H1 (cell line): ENCODE measurements around the gene AAR2. TPM values are rescaled to one million over a fixed set of nuclear protein-coding genes. Genes with fewer than 3 reads are reported as not detected.
A peak's percentile ranks its signal among the peaks of the same experiment; 100 is the strongest.

Experiments used
- CTCF ChIA-PET: fragments of 300-600 bp; sonication (Branson Sonifier 250); formaldehyde crosslinking; loops from one replicate; lab custom pipeline; 2021; ENCODE audit not compliant: partially characterized antibody; lab: Charles Lee
- POLR2A ChIA-PET: fragments of 300-600 bp; sonication (Branson Sonifier 250); formaldehyde crosslinking; loops from one replicate; lab custom pipeline; 2021; ENCODE audit warnings: inconsistent platforms; ENCODE audit not compliant: partially characterized antibody; lab: Charles Lee
- DNase-seq, 2 experiments: peaks; one replicate each; pipeline versions ENCODE4 v3.0.0 to v3.0.0-alpha.2; 2010 to 2022; ENCODE audit warnings: low spot score in 2 of 2, low read depth in 1 of 2, mixed read lengths in 1 of 2
- FAIRE-seq: peaks from 2 replicates; lab custom pipeline; 2011; peaks lifted over from hg19 to GRCh38; lab: Jason Lieb, UNC
- H2AFZ ChIP-seq: 2 replicates; pipeline ENCODE4 v1.8.1; 2012; ENCODE audit warnings: low read length, inconsistent platforms
- H2AK5ac ChIP-seq: 2 replicates; pipeline ENCODE4 v1.6.1; 2013; ENCODE audit warnings: low read depth, low read length
- H2BK120ac ChIP-seq: replicated peaks from 2 replicates; pipeline ENCODE3; 2013; ENCODE audit warnings: low read depth, low read length, inconsistent platforms
- H2BK12ac ChIP-seq: 2 replicates; pipeline ENCODE4 v1.6.1; 2013; ENCODE audit warnings: low read depth, low read length
- H2BK15ac ChIP-seq: 2 replicates; pipeline ENCODE4 v1.6.1; 2013; ENCODE audit warnings: low read length
- H2BK20ac ChIP-seq: 2 replicates; pipeline ENCODE4 v1.6.1; 2013; ENCODE audit warnings: low read length
- H2BK5ac ChIP-seq: 2 replicates; pipeline ENCODE4 v1.6.1; 2013; ENCODE audit warnings: low read depth, low read length
- H3K14ac ChIP-seq: 2 replicates; pipeline ENCODE4 v1.6.1; 2013; ENCODE audit warnings: inconsistent platforms; ENCODE audit not compliant: insufficient read length
- H3K18ac ChIP-seq: 2 replicates; pipeline ENCODE4 v1.6.1; 2013; ENCODE audit warnings: low read length; ENCODE audit errors: extremely low read depth
- H3K23ac ChIP-seq: 2 replicates; pipeline ENCODE4 v1.6.1; 2013; ENCODE audit warnings: inconsistent platforms; ENCODE audit not compliant: insufficient read length
- H3K23me2 ChIP-seq: 2 replicates; pipeline ENCODE4 v1.6.1; 2013; ENCODE audit warnings: low read depth, low read length
- H3K27ac ChIP-seq: 2 replicates; pipeline ENCODE4 v1.6.1; 2011; ENCODE audit warnings: low read depth, low read length, inconsistent platforms
- H3K27me3 ChIP-seq, 4 experiments: replicated peaks in 1 of 4; 1 replicate in 1 of 4; 2 replicates in 3 of 4; pipeline versions ENCODE4 v1.6.1 to v1.8.1; 2011 to 2013; ENCODE audit warnings: low read length in 3 of 4, mild to moderate bottlenecking in 3 of 4, inconsistent platforms in 2 of 4, mixed read lengths in 2 of 4, moderate library complexity in 1 of 4; ENCODE audit not compliant: control insufficient read depth in 3 of 4, insufficient read depth in 3 of 4; ENCODE audit errors: extremely low read depth in 1 of 4
- H3K36me3 ChIP-seq, 4 experiments: 2 replicates each; pipeline versions ENCODE4 v1.6.1 to v1.8.1; 2011 to 2013; ENCODE audit warnings: mild to moderate bottlenecking in 4 of 4, low read length in 3 of 4, moderate library complexity in 2 of 4, control low read depth in 1 of 4, inconsistent platforms in 1 of 4; ENCODE audit not compliant: insufficient read depth in 4 of 4, control insufficient read depth in 2 of 4
- H3K4ac ChIP-seq: replicated peaks from 2 replicates; pipeline ENCODE3; 2013; ENCODE audit warnings: low read length, low read depth, mixed read lengths, inconsistent platforms; ENCODE audit not compliant: insufficient read length
- H3K4me1 ChIP-seq, 4 experiments: replicated peaks in 1 of 4; 1 replicate in 1 of 4; 2 replicates in 3 of 4; pipeline versions ENCODE4 v1.6.1 to v1.8.1; 2011 to 2013; ENCODE audit warnings: low read length in 3 of 4, inconsistent platforms in 2 of 4, mixed read lengths in 1 of 4; ENCODE audit not compliant: insufficient read depth in 4 of 4, control insufficient read depth in 3 of 4
- H3K4me2 ChIP-seq, 2 experiments: 2 replicates each; pipeline versions ENCODE4 v1.6.1 to v1.8.1; 2011 to 2013; ENCODE audit warnings: low read depth in 2 of 2, low read length in 2 of 2, control low read depth in 1 of 2, inconsistent platforms in 1 of 2, mild to moderate bottlenecking in 1 of 2; ENCODE audit not compliant: insufficient read depth in 1 of 2
- H3K4me3 ChIP-seq, 4 experiments: fragments of 200-600, 300-600 bp in 1 of 4; sonication (generic), shearing (Covaris generic), sonication (Bioruptor Twin) in 1 of 4; 2 replicates each; pipeline versions ENCODE4 v1.5.1 to v1.8.1; 2011 to 2016; ENCODE audit warnings: low read length in 4 of 4, low read depth in 3 of 4, control low read depth in 2 of 4, inconsistent platforms in 2 of 4, mild to moderate bottlenecking in 2 of 4, mixed read lengths in 1 of 4, moderate library complexity in 1 of 4; ENCODE audit not compliant: insufficient read depth in 2 of 4; ENCODE audit errors: extremely low read depth in 1 of 4
- H3K56ac ChIP-seq: replicated peaks from 2 replicates; pipeline ENCODE3; 2013; ENCODE audit warnings: low read depth, mild to moderate bottlenecking, mixed read lengths, low read length, inconsistent platforms; ENCODE audit not compliant: insufficient read length
- H3K79me1 ChIP-seq: 2 replicates; pipeline ENCODE4 v1.6.1; 2013; ENCODE audit warnings: low read depth, low read length, control low read depth
- H3K79me2 ChIP-seq, 2 experiments: 2 replicates each; pipeline versions ENCODE4 v1.6.1 to v1.8.1; 2012 to 2013; ENCODE audit warnings: low read length in 2 of 2, mild to moderate bottlenecking in 2 of 2, inconsistent platforms in 1 of 2; ENCODE audit not compliant: insufficient read depth in 2 of 2, control insufficient read depth in 1 of 2
- H3K9ac ChIP-seq, 4 experiments: replicated peaks in 1 of 4; 1 replicate in 1 of 4; 2 replicates in 3 of 4; pipeline versions ENCODE4 v1.6.1 to v1.8.1; 2011 to 2013; ENCODE audit warnings: low read depth in 3 of 4, low read length in 3 of 4, control low read depth in 2 of 4, mild to moderate bottlenecking in 2 of 4, moderate library complexity in 2 of 4, inconsistent platforms in 1 of 4; ENCODE audit errors: extremely low read depth in 1 of 4
- H3K9me3 ChIP-seq, 2 experiments: 2 replicates each; pipeline versions ENCODE4 v1.6.1 to v1.8.1; 2012 to 2013; ENCODE audit warnings: mild to moderate bottlenecking in 2 of 2, moderate library complexity in 2 of 2, control low read depth in 1 of 2, inconsistent platforms in 1 of 2, low read depth in 1 of 2, low read length in 1 of 2, mixed read lengths in 1 of 2; ENCODE audit not compliant: insufficient read depth in 2 of 2
- H4K20me1 ChIP-seq, 2 experiments: replicated peaks in 1 of 2; 2 replicates each; pipeline versions ENCODE3 to v1.8.1; 2011 to 2013; ENCODE audit warnings: inconsistent platforms in 2 of 2, low read length in 2 of 2, mild to moderate bottlenecking in 1 of 2; ENCODE audit not compliant: insufficient read depth in 2 of 2, control insufficient read depth in 1 of 2
- H4K5ac ChIP-seq: 2 replicates; pipeline ENCODE4 v1.6.1; 2013; ENCODE audit warnings: low read length, low read depth, mixed read lengths, inconsistent platforms; ENCODE audit not compliant: insufficient read length
- H4K8ac ChIP-seq: 2 replicates; pipeline ENCODE4 v1.8.0; 2013; ENCODE audit warnings: mild to moderate bottlenecking, moderate library complexity, low read length, inconsistent platforms; ENCODE audit not compliant: insufficient read depth; ENCODE audit errors: extremely low read depth
- H4K91ac ChIP-seq: replicated peaks from 2 replicates; pipeline ENCODE3; 2013; ENCODE audit warnings: low read length, mixed read lengths, inconsistent platforms; ENCODE audit not compliant: insufficient read length
- BCL11A ChIP-seq, 2 experiments: IDR thresholded peaks; one replicate each; pipeline ENCODE4 v1.6.1; 2011; ENCODE audit warnings: low read depth in 2 of 2, low read length in 2 of 2, mild to moderate bottlenecking in 2 of 2
- BRCA1 ChIP-seq: IDR thresholded peaks from 2 replicates; pipeline ENCODE4 v1.6.1; 2012; ENCODE audit warnings: low read depth, low read length, improper control_type of control experiment
- CREB1 ChIP-seq: IDR thresholded peaks from 2 replicates; pipeline ENCODE4 v1.6.1; 2012; ENCODE audit warnings: inconsistent platforms
- POLR2AphosphoS5 ChIP-seq: IDR thresholded peaks from 2 replicates; pipeline ENCODE4 v1.6.1; 2011; ENCODE audit warnings: low read depth, low read length
- RAD21 ChIP-seq, 2 experiments: IDR thresholded peaks in 1 of 2; conservative IDR thresholded peaks in 1 of 2; 2 replicates each; pipeline ENCODE4 v1.6.1; 2011; ENCODE audit warnings: low read depth in 2 of 2, low read length in 2 of 2, improper control_type of control experiment in 1 of 2, inconsistent platforms in 1 of 2, mild to moderate bottlenecking in 1 of 2, moderate library complexity in 1 of 2
- SIN3A ChIP-seq, 2 experiments: IDR thresholded peaks in 1 of 2; conservative IDR thresholded peaks in 1 of 2; 2 replicates each; pipeline ENCODE4 v1.6.1; 2011 to 2012; ENCODE audit warnings: low read length in 2 of 2, improper control_type of control experiment in 1 of 2, low read depth in 1 of 2, mild to moderate bottlenecking in 1 of 2
- YY1 ChIP-seq: IDR thresholded peaks from 2 replicates; pipeline ENCODE4 v1.6.1; 2011; ENCODE audit warnings: low read depth, mild to moderate bottlenecking, low read length
- WGBS, 2 experiments: shearing (Covaris generic) in 1 of 2; methylation state at CpG; one replicate each; pipeline versions ENCODE4 v1.1.6 to v1.1.7; 2013 to 2015; ENCODE audit warnings: low lambda C conversion rate in 2 of 2, mixed read lengths in 2 of 2, inconsistent platforms in 1 of 2, low coverage in 1 of 2, missing lambda C conversion rate in 1 of 2; ENCODE audit not compliant: insufficient replicate concordance in 2 of 2, insufficient coverage in 1 of 2, insufficient read length in 1 of 2; ENCODE audit errors: extremely low coverage in 1 of 2, missing lambda C conversion rate in 1 of 2; 5-methylcytosine and 5-hydroxymethylcytosine counted together
- polyA plus RNA-seq, 7 experiments: library from polyadenylated mRNA; depleted of rRNA in 3 of 7; stranded (reverse) in 5 of 7; unstranded in 2 of 7; fragments of >200 nt in 5 of 7; fragments of 200-250 nt in 2 of 7; gene quantifications; 1 replicate in 5 of 7; 2 replicates in 1 of 7; 4 replicates in 1 of 7; pipeline versions ENCODE4 v1.2.1 to v1.2.3, GENCODE V29; 2011 to 2013; ENCODE audit warnings: missing spikeins in 2 of 7, mixed read lengths in 2 of 7
- total RNA-seq: library from RNA; stranded (reverse); fragmentation: NEBNext Ultra II Directional; extraction: Animal tissue kit (Norgen Biotek cat#: 25700); gene quantifications from 2 replicates; pipeline ENCODE4 v1.2.1, GENCODE V29; 2021
- TF ChIP-seq, protein P1 (sequence below), 3 experiments: IDR thresholded peaks; 1 replicate in 2 of 3; 2 replicates in 1 of 3; pipeline versions ENCODE4 v1.5.1 to v1.6.1; 2011; ENCODE audit warnings: low read length in 3 of 3, mild to moderate bottlenecking in 3 of 3, inconsistent platforms in 2 of 3, low read depth in 1 of 3, moderate library complexity in 1 of 3; ENCODE audit not compliant: insufficient read depth in 1 of 3; ENCODE audit errors: control extremely low read depth in 1 of 3

The AAR2 gene
- total and polyA plus RNA-seq, 2 of the 8 experiments (the other 6 are each of a cell fraction or from before 2014, with no cell fraction given) = 25.5 to 36.1 TPM

DNA sequence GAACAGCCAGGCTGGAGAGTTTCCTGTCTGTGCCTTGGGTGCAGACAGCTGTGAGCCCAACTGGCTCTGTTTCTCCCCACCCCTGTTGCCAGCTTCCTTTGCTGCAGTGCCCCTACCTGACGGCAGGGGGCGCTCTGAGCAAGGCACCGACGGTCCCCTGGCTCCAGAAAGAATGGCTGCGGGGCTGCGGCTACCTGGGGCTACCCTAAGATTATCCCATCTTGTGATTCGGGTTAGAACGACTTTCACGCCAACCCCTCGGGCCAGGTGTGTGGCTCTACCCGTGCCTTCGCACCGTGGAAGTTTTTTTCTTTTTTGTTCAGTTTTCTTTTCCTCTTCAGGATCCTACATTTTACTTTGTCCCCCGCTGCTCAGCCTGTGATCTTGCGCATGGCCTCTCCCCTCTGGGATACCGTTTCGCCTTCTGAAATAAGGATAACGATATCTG lies 33.4 kb upstream of the AAR2 start:
- ChIA-PET POLR2A (interaction anchor here (1.4 kb wide), 1 partner anchor 248 kb away, joined by 5 read pairs; the partner anchor contains the start of gene SCAND1), CTCF (interaction anchor here (0.6 to 14.8 kb wide), 52 partner anchors 10 to 1921 kb away, joined by 3 to 151 read pairs (median 3); partner anchors contain the start of gene AAR2)
- H3K4me3 ChIP-seq = no peak overlapping the region
- no peak overlapping the region for H4K5ac ChIP-seq
- H3K79me1 ChIP-seq = no peaks in the 10 kb centered on the region
- H3K18ac ChIP-seq = no peak overlapping the region; the same call in 1 of the 2 replicates
- peaks cover 0 to 1% of the 10 kb centered on the region in 2 experiments for H4K20me1 ChIP-seq
- peak in 1 of 2 experiments; percentile 59; a peak in 2 of 4 replicates for TF ChIP-seq SIN3A (conservative IDR thresholded peaks at IDR 0.05 in 1 of 2, IDR thresholded peaks at IDR 0.05 in 1 of 2; ENCODE audit: low read depth in 1 of 2, low read length in 2 of 2)
- TF ChIP-seq, protein P1, sequence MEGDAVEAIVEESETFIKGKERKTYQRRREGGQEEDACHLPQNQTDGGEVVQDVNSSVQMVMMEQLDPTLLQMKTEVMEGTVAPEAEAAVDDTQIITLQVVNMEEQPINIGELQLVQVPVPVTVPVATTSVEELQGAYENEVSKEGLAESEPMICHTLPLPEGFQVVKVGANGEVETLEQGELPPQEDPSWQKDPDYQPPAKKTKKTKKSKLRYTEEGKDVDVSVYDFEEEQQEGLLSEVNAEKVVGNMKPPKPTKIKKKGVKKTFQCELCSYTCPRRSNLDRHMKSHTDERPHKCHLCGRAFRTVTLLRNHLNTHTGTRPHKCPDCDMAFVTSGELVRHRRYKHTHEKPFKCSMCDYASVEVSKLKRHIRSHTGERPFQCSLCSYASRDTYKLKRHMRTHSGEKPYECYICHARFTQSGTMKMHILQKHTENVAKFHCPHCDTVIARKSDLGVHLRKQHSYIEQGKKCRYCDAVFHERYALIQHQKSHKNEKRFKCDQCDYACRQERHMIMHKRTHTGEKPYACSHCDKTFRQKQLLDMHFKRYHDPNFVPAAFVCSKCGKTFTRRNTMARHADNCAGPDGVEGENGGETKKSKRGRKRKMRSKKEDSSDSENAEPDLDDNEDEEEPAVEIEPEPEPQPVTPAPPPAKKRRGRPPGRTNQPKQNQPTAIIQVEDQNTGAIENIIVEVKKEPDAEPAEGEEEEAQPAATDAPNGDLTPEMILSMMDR (IDR thresholded peaks at IDR 0.05; ENCODE audit: control extremely low read depth in 1 of 3, insufficient read depth in 1 of 3, low read depth in 1 of 3, low read length in 3 of 3) = peak; percentile 96 to 99 (median 99)
- no peak for TF ChIP-seq BCL11A (IDR thresholded peaks at IDR 0.05; ENCODE audit: low read depth in 2 of 2, low read length in 2 of 2)
- TF ChIP-seq RAD21 (IDR thresholded peaks at IDR 0.05 in 1 of 2, conservative IDR thresholded peaks at IDR 0.05 in 1 of 2; ENCODE audit: low read depth in 2 of 2, low read length in 2 of 2) = peak; percentile 86 to 89
- 0 out of 2 replicates have a peak, but pooled peaks have one; percentile 21 for TF ChIP-seq BRCA1
- TF ChIP-seq YY1 = peak; percentile 90
- no peak for TF ChIP-seq POLR2AphosphoS5
- peak; percentile 61; the same call in 1 of the 2 replicates for TF ChIP-seq CREB1
- H2BK5ac ChIP-seq = no peak overlapping the region
- DNase-seq (peak; percentile 43 to 97), FAIRE-seq (peak; percentile 65)
- H3K14ac ChIP-seq = no peak overlapping the region
- H2AK5ac ChIP-seq = no peak overlapping the region
- H2AFZ ChIP-seq = no peak overlapping the region
- H3K9me3 ChIP-seq = no peaks in the 10 kb centered on the region
- H4K8ac ChIP-seq = no peak overlapping the region
- H3K9ac ChIP-seq = no peak overlapping the region
- no peak overlapping the region for H3K27ac ChIP-seq
- no peak overlapping the region for H3K4ac ChIP-seq
- no peak overlapping the region for H2BK20ac ChIP-seq
- H3K23ac ChIP-seq = no peak overlapping the region
- no peaks in the 10 kb centered on the region for H3K27me3 ChIP-seq
- 41% methylated on average over 18 of the region's 18 CpGs; no CpG with 5 or more reads in 1 of the 2 experiments for WGBS, 2 experiments
- no peaks in the 10 kb centered on the region for H3K79me2 ChIP-seq
- no peaks in the 10 kb centered on the region; the same call in 1 of the 2 replicates for H3K23me2 ChIP-seq
- no peak overlapping the region for H2BK12ac ChIP-seq
- H3K36me3 ChIP-seq = no peaks in the 10 kb centered on the region; a peak in 1 of 8 replicates
- no peak overlapping the region for H3K56ac ChIP-seq
- H4K91ac ChIP-seq = no peak overlapping the region
- H3K4me1 ChIP-seq = no peaks in the 10 kb centered on the region
- H3K4me2 ChIP-seq = 0 out of 4 replicates have a peak overlapping the region, but pooled peaks of 1 of the 2 experiments have one; percentile 10
- no peak overlapping the region for H2BK15ac ChIP-seq
- H2BK120ac ChIP-seq = no peak overlapping the region
